ENCODE measurements around the gene ZNF660. TPM values are rescaled to one million over a fixed set of nuclear protein-coding genes. Genes with fewer than 3 reads are reported as not detected.
"Not testable (repeated sequence)": the region's sequence is repeated elsewhere in the genome, so short reads cannot be mapped to it uniquely, and the experiment has no call there.

The ZNF660 gene
- total RNA-seq: 1 to 10 TPM; 1.3 to 6.3 (median 1.8) TPM

GRCh38 chr3:44584646-44585501 is at the start of gene ZNF660:
Gene ZNF660 (plus strand): TSS chr3:44584964. CDS start chr3:44594194, 9,230 bp downstream.
- DNase-seq (peak; percentile 55 to 88), ATAC-seq (ENCODE audit: low FRiP score in 2 of 2) (peak; percentile 92 to 96)
- TF ChIP-seq POLR2A (IDR thresholded peaks at IDR 0.05): peak in 2 of 4 donors; percentile 18 to 44
- TF ChIP-seq EP300 (IDR thresholded peaks at IDR 0.05): no peak
- TF ChIP-seq POLR2AphosphoS5 (IDR thresholded peaks at IDR 0.05): no peak
- no peak for TF ChIP-seq CTCF (IDR thresholded peaks at IDR 0.05)
- H3K9me3 ChIP-seq: peaks cover 0 to 2% (median 0%) of the 10 kb centered on the region in 4 donors
- peaks cover 0 to 8% (median 0%) of the 10 kb centered on the region in 4 donors for H3K36me3 ChIP-seq
- H3K4me3 ChIP-seq: peak within 1 kb of the TSS; percentile 43 to 65 (median 61)
- peak within 1 kb of the TSS; percentile 74 to 82 (median 76) for H3K27ac ChIP-seq
- H3K4me1 ChIP-seq: peaks cover 0 to 15% (median 7%) of the 10 kb centered on the region in 4 donors
- WGBS, 2 donors: 2 to 9% methylated on average over 15 to 31 of the region's 41 CpGs
- H3K27me3 ChIP-seq: no peaks in the 10 kb centered on the region

GRCh38 chr3:44535364-44535763 is 49.4 kb upstream of the ZNF660 start:
- Histone ChIP-seq H3K27me3 (no peaks in the 10 kb centered on the region), H3K36me3 (no peaks in the 10 kb centered on the region), H3K27ac (no peak overlapping the region), H3K4me1 (no peaks in the 10 kb centered on the region), H3K9me3 (no peaks in the 10 kb centered on the region), H3K4me3 (no peak overlapping the region)
- no peak for DNase-seq
- no peak for TF ChIP-seq CTCF (IDR thresholded peaks at IDR 0.05)
- no peak for TF ChIP-seq EP300 (IDR thresholded peaks at IDR 0.05)
- TF ChIP-seq POLR2AphosphoS5 (IDR thresholded peaks at IDR 0.05): no peak
- TF ChIP-seq POLR2A (IDR thresholded peaks at IDR 0.05): no peak
- ATAC-seq (ENCODE audit: low FRiP score in 2 of 2): no peak
- 0 to 9% methylated on average over 1 of the region's 1 CpG for WGBS, 2 donors

DNA sequence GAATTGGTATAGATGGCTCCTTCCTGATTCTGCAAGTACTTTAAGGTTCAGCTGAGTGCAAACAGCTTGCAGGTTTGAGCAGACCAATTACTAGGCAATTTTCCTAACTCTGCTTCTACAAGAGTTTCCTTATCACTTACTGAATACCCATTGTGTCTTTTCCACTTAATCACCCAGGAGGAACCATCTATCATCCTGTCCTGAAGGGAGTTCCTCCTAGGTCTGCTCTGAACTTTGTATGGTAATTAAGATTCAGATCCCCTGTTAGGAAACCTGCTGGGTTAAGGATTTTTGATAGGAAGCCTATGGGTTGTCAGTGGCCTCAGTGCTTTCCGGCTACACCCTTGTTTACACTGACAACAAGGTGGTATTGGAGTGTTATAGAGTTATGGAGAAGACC is 40.0 kb upstream of the ZNF660 start:
- not testable (repeated sequence) for DNase-seq; H3K27ac ChIP-seq; H3K36me3 ChIP-seq; H3K4me3 ChIP-seq; H3K4me1 ChIP-seq; H3K9me3 ChIP-seq; H3K27me3 ChIP-seq; ATAC-seq (ENCODE audit: low FRiP score in 2 of 2)
- 53 to 60% methylated on average over 1 of the region's 1 CpG for WGBS, 2 donors

GRCh38 chr3:44554626-44555592 is 29.9 kb upstream of the ZNF660 start, which contains the start of gene ZKSCAN7:
Gene ZKSCAN7 (plus strand): TSS chr3:44555193. CDS start chr3:44557048, 1,855 bp downstream.
- H3K36me3 ChIP-seq: peaks cover 0 to 4% (median 0%) of the 10 kb centered on the region in 4 donors
- no peaks in the 10 kb centered on the region for H3K27me3 ChIP-seq
- H3K4me3 ChIP-seq: peak within 1 kb of the TSS; percentile 47 to 87 (median 64)
- peaks cover 10 to 14% (median 12%) of the 10 kb centered on the region in 4 donors for H3K4me1 ChIP-seq
- TF ChIP-seq POLR2A (IDR thresholded peaks at IDR 0.05) (no peak), CTCF (IDR thresholded peaks at IDR 0.05) (peak in 2 of 6 experiments; percentile 17 to 43), EP300 (IDR thresholded peaks at IDR 0.05) (no peak), POLR2AphosphoS5 (IDR thresholded peaks at IDR 0.05) (peak in 1 of 2 donors; percentile 9)
- H3K27ac ChIP-seq: peak within 1 kb of the TSS; percentile 63 to 74 (median 70)
- ATAC-seq (ENCODE audit: low FRiP score in 2 of 2) (peak; percentile 45 to 95), DNase-seq (peak; percentile 40 to 92)
- 11 to 42% methylated on average over 5 to 52 of the region's 68 CpGs for WGBS, 2 donors
- H3K9me3 ChIP-seq: no peaks in the 10 kb centered on the region

All from upper lobe of left lung (tissue), 6 donors.